ENCODE measurements around the gene PTPRR.

- TF ChIP-seq POLR2A (IDR thresholded peaks at IDR 0.05) (no peak), CTCF (IDR thresholded peaks at IDR 0.05) (no peak), EP300 (IDR thresholded peaks at IDR 0.05) (no peak)
Observed at GRCh38 chr12:70607107-70607506, 313.4 kb downstream of the PTPRR start.

Measured in stomach (tissue), 4 donors.